Measurements from ENCODE around the gene CHRNA7.

- TF ChIP-seq POLR2AphosphoS5 (IDR thresholded peaks at IDR 0.05; ENCODE audit: control insufficient read depth, insufficient read depth, low read depth, low read length) = no peak
- peak; percentile 28; the same call in 1 of the 2 replicates for TF ChIP-seq MAFG (tag; conservative IDR thresholded peaks at IDR 0.05)
- no peak for TF ChIP-seq POLR2A (conservative IDR thresholded peaks at IDR 0.05)
- no peak for TF ChIP-seq ZNF124 (CRISPR knock-in tag; IDR thresholded peaks at IDR 0.05)
- no peak for TF ChIP-seq NR2C1 (IDR thresholded peaks at IDR 0.05)
- no peak for TF ChIP-seq NR2C1 (tag; IDR thresholded peaks at IDR 0.05)
- TF ChIP-seq CTCF (IDR thresholded peaks at IDR 0.05 in 2 of 3, conservative IDR thresholded peaks at IDR 0.05 in 1 of 3; ENCODE audit: insufficient read depth in 2 of 3, low read depth in 1 of 3, low read length in 3 of 3) = no peak
Observed at GRCh38 chr15:32132859-32133258, 102.5 kb downstream of the CHRNA7 start.

Data from K562 (cell line).